ENCODE measurements around the gene LRRK1. TPM values are rescaled to one million over a fixed set of nuclear protein-coding genes. Genes with fewer than 3 reads are reported as not detected.

Gene LRRK1
- polyA plus RNA-seq, 1 of the 3 experiments (the other 2 are of a cell fraction): 6.9 TPM

DNA sequence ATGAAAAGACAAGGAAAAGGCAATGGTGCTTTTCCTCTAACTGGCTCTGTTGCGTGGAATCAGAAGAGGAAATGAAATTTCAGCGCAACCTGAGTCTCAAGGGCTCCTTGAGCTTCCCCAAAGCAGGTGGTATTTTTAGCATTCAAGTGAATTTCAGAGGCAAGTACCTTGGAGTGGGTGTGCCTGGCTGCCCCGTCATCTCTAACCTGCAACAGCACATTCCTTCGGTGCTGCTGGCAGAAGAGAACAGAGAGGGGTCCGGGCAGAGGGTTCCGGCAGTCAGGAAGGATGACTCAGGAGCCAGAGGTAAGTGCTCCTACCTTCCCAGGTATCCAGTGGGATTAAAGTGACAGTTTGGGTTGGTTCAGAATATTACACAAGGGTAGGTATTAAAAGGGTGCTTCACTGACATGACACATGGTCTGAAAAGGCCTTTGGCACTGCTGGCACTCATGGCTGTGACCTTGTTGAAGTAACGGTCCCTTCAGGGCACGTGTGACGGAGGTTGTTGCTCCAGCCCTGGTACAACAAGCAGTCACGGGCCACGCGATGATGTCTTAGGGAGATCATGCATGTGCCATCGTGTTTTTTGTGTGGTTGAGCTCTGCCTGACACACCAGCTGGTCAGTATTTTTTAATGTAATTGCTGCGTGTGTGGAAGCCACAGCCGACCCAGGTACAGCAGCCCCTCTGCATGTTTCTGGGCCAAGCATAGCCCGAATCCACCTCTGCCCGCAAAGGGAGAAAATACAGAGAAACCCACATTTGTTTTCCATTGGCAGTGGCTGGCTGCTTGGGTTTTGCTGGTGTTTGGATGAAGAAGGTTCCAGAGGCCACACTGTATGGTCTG lies 75.7 kb downstream of the LRRK1 start:
- H3K9me3 ChIP-seq: no peaks in the 10 kb centered on the region
- no peaks in the 10 kb centered on the region for H3K9me2 ChIP-seq
- TF ChIP-seq POLR2AphosphoS5 (IDR thresholded peaks at IDR 0.05; ENCODE audit: low read depth, low read length): no peak
- no peak for TF ChIP-seq RXRA (IDR thresholded peaks at IDR 0.05; ENCODE audit: borderline replicate concordance, low read depth)
- no peak for TF ChIP-seq FOXM1 (IDR thresholded peaks at IDR 0.05; ENCODE audit: low read depth)
- TF ChIP-seq FOXJ3 (CRISPR knock-in tag; IDR thresholded peaks at IDR 0.05): no peak
- TF ChIP-seq, protein P1, sequence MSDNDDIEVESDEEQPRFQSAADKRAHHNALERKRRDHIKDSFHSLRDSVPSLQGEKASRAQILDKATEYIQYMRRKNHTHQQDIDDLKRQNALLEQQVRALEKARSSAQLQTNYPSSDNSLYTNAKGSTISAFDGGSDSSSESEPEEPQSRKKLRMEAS (IDR thresholded peaks at IDR 0.05; ENCODE audit: low read depth): no peak
- TF ChIP-seq, protein P2, sequence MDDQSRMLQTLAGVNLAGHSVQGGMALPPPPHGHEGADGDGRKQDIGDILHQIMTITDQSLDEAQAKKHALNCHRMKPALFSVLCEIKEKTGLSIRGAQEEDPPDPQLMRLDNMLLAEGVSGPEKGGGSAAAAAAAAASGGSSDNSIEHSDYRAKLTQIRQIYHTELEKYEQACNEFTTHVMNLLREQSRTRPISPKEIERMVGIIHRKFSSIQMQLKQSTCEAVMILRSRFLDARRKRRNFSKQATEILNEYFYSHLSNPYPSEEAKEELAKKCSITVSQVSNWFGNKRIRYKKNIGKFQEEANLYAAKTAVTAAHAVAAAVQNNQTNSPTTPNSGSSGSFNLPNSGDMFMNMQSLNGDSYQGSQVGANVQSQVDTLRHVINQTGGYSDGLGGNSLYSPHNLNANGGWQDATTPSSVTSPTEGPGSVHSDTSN (IDR thresholded peaks at IDR 0.05): no peak
- TF ChIP-seq TCF12 (IDR thresholded peaks at IDR 0.05): no peak
- no peak for TF ChIP-seq ELF1 (IDR thresholded peaks at IDR 0.05)
- no peak for TF ChIP-seq YY1 (IDR thresholded peaks at IDR 0.05; ENCODE audit: low read depth)
- no peak for TF ChIP-seq GABPA (IDR thresholded peaks at IDR 0.05; ENCODE audit: low read depth)
- no peak for TF ChIP-seq MXI1 (IDR thresholded peaks at IDR 0.05; ENCODE audit: low read depth, low read length)
- no peak for TF ChIP-seq SIN3A (IDR thresholded peaks at IDR 0.05; ENCODE audit: borderline replicate concordance, low read depth, low read length)
- TF ChIP-seq, protein P3, sequence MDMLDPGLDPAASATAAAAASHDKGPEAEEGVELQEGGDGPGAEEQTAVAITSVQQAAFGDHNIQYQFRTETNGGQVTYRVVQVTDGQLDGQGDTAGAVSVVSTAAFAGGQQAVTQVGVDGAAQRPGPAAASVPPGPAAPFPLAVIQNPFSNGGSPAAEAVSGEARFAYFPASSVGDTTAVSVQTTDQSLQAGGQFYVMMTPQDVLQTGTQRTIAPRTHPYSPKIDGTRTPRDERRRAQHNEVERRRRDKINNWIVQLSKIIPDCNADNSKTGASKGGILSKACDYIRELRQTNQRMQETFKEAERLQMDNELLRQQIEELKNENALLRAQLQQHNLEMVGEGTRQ (IDR thresholded peaks at IDR 0.05; ENCODE audit: borderline replicate concordance, low read depth, low read length): no peak
- TF ChIP-seq RFX5 (IDR thresholded peaks at IDR 0.05; ENCODE audit: low read length): no peak
- no peak for TF ChIP-seq TAF1 (IDR thresholded peaks at IDR 0.05; ENCODE audit: borderline replicate concordance, low read depth, low read length)
- TF ChIP-seq, protein P4, sequence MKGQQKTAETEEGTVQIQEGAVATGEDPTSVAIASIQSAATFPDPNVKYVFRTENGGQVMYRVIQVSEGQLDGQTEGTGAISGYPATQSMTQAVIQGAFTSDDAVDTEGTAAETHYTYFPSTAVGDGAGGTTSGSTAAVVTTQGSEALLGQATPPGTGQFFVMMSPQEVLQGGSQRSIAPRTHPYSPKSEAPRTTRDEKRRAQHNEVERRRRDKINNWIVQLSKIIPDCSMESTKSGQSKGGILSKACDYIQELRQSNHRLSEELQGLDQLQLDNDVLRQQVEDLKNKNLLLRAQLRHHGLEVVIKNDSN (IDR thresholded peaks at IDR 0.05; ENCODE audit: borderline replicate concordance, low read depth): no peak
- TF ChIP-seq NFIC (IDR thresholded peaks at IDR 0.05; ENCODE audit: borderline replicate concordance): no peak
- no peak for TF ChIP-seq JUND (IDR thresholded peaks at IDR 0.05)
- 94% methylated on average over 12 of the region's 17 CpGs for WGBS (ENCODE audit: low lambda C conversion rate)
- CTCF ChIA-PET: interaction anchor here (0.6 to 6.9 kb wide), 5 partner anchors 9 to 392 kb away, joined by 3 to 66 read pairs (median 3); partner anchors contain the start of gene ASB7
- no peak overlapping the region for H2AFZ ChIP-seq (ENCODE audit: low read depth)
- no peak overlapping the region for H3K27ac ChIP-seq (ENCODE audit: low read depth in 2 of 2, low read length in 1 of 2)
- H4K20me1 ChIP-seq (ENCODE audit: insufficient read depth): no peaks in the 10 kb centered on the region
- no peaks in the 10 kb centered on the region; the same call in 1 of the 2 replicates for H3K79me2 ChIP-seq (ENCODE audit: insufficient read depth)
- H3K36me3 ChIP-seq (replicated peaks in 1 of 2; ENCODE audit: control insufficient read depth in 1 of 2, insufficient read depth in 2 of 2, low read length in 1 of 2): peaks cover 3 to 5% of the 10 kb centered on the region in 2 experiments
- POLR2A ChIA-PET: no interaction called here
- no peak overlapping the region for H3K9ac ChIP-seq
- no peaks in the 10 kb centered on the region for H3K27me3 ChIP-seq (ENCODE audit: insufficient read depth)
- no peaks in the 10 kb centered on the region for H3F3A ChIP-seq (replicated peaks; ENCODE audit: insufficient read depth)
- no peak for DNase-seq
- peaks cover 0 to 9% of the 10 kb centered on the region in 2 experiments; a peak in 3 of 4 replicates for H3K4me1 ChIP-seq (ENCODE audit: control insufficient read depth in 1 of 2, insufficient read depth in 2 of 2, low read depth in 1 of 2, low read length in 1 of 2)
- no peak overlapping the region for H3K4me3 ChIP-seq (ENCODE audit: low read depth in 2 of 2, low read length in 1 of 2)
- H3K4me2 ChIP-seq: no peak overlapping the region
